ENCODE measurements around the gene CAPS.

The CAPS gene

DNA sequence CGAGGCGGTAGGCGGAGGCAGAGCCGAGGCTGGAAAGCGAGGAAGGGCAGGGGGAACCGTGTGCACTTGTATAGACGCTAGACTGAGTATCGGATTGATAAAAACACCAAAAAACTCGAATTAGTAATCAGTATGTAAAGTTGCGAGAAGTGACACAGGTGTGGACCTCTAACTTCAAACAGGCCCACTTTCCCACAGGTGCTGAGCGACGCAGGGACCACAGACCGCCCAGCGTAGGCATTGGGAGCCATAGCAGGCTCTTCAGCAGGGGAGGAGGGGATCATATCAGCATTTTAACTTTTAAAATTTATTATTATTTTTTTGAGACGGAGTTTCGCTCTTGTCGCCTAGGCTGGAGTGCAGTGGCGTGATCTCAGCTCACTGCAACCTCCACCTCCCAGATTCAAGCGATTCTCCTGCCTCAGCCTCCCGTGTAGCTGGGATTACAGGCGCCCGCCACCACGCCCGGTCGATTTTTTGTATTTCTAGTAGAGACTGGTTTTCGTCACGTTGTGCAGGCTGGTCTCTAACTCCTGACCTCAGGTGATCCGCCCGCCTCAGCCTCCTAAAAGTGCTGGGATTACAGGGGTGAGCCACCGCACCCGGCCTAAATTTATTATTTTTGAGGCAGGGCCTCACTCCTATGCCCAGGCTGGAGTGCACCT is 8.8 kb upstream of the CAPS start:
- TF ChIP-seq, protein P1, sequence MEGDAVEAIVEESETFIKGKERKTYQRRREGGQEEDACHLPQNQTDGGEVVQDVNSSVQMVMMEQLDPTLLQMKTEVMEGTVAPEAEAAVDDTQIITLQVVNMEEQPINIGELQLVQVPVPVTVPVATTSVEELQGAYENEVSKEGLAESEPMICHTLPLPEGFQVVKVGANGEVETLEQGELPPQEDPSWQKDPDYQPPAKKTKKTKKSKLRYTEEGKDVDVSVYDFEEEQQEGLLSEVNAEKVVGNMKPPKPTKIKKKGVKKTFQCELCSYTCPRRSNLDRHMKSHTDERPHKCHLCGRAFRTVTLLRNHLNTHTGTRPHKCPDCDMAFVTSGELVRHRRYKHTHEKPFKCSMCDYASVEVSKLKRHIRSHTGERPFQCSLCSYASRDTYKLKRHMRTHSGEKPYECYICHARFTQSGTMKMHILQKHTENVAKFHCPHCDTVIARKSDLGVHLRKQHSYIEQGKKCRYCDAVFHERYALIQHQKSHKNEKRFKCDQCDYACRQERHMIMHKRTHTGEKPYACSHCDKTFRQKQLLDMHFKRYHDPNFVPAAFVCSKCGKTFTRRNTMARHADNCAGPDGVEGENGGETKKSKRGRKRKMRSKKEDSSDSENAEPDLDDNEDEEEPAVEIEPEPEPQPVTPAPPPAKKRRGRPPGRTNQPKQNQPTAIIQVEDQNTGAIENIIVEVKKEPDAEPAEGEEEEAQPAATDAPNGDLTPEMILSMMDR (IDR thresholded peaks at IDR 0.05): no peak
- peaks cover 18% of the 10 kb centered on the region for H3K36me3 ChIP-seq
- no peaks in the 10 kb centered on the region for H3K9me3 ChIP-seq
- H3K27me3 ChIP-seq: no peaks in the 10 kb centered on the region
- H3K27ac ChIP-seq: peak overlapping the region; percentile 90
- peaks cover 27 to 37% of the 10 kb centered on the region in 2 experiments for H3K4me1 ChIP-seq (ENCODE audit: control insufficient read depth in 1 of 2, insufficient read depth in 1 of 2, low read depth in 1 of 2, low read length in 1 of 2)
- peak overlapping the region; percentile 83 to 98 for H3K4me3 ChIP-seq (ENCODE audit: low read depth in 1 of 2, low read length in 1 of 2)

DNA sequence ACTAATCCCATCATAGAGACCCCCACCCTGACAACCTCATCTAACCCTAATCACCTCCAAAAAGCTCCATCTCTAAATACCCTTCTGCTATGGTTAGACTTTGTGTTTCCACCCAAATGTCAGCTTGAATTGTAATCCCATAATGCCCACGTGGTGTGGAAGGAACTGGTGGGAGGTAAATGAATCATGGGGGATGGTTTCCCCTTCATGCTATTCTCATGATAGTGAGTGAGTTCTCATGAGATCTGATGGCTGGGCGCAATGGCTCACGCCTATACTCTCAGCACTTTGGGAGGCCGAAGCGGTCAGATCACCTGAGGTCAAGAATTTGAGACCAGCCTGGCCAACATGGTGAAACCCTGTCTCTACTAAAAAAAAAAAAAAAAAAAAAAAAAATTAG is 6.8 kb upstream of the CAPS start:
- TF ChIP-seq, protein P1 (IDR thresholded peaks at IDR 0.05): no peak
- peaks cover 28% of the 10 kb centered on the region for H3K36me3 ChIP-seq
- no peak overlapping the region for H3K27ac ChIP-seq
- peaks cover 27 to 37% of the 10 kb centered on the region in 2 experiments for H3K4me1 ChIP-seq (ENCODE audit: control insufficient read depth in 1 of 2, insufficient read depth in 1 of 2, low read depth in 1 of 2, low read length in 1 of 2)
- no peak overlapping the region for H3K4me3 ChIP-seq (ENCODE audit: low read depth in 1 of 2, low read length in 1 of 2)
- H3K9me3 ChIP-seq: no peaks in the 10 kb centered on the region
- H3K27me3 ChIP-seq: no peaks in the 10 kb centered on the region

DNA sequence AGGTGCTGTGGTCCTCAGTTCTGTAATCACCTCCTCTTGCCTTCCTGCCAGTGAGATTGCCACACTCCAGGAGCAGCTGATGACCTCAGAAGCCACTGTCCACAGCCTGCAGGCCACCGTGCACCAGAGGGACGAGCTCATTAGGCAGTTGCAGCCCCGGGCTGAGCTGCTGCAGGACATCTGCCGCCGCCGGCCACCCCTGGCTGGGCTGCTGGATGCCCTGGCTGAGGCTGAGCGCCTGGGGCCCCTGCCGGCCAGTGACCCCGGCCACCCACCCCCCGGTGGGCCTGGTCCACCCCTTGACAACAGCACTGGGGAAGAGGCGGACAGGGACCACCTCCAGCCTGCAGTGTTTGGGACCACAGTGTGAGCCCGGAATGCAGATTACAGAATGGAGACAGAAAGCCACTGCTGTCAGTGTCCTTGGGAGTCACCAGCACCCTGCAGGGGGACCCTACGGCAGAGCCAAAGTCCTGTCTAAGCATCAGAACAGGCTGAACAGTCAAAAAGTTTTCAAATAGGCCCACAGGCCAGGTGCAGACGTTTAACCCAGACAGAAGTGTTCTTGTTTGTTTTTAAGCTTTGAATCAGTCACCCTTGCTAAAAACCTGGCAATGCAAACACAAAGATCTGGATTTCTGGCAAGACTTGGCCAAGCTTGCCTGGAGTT is 5.1 kb upstream of the CAPS start:
- no peaks in the 10 kb centered on the region for H3K9me3 ChIP-seq
- TF ChIP-seq, protein P1 (IDR thresholded peaks at IDR 0.05): no peak
- H3K27ac ChIP-seq: peak overlapping the region; percentile 54
- peaks cover 33% of the 10 kb centered on the region for H3K36me3 ChIP-seq
- H3K4me3 ChIP-seq (ENCODE audit: low read depth in 1 of 2, low read length in 1 of 2): no peak overlapping the region
- H3K27me3 ChIP-seq: no peaks in the 10 kb centered on the region
- H3K4me1 ChIP-seq (ENCODE audit: control insufficient read depth in 1 of 2, insufficient read depth in 1 of 2, low read depth in 1 of 2, low read length in 1 of 2): peaks cover 18 to 28% of the 10 kb centered on the region in 2 experiments

DNA sequence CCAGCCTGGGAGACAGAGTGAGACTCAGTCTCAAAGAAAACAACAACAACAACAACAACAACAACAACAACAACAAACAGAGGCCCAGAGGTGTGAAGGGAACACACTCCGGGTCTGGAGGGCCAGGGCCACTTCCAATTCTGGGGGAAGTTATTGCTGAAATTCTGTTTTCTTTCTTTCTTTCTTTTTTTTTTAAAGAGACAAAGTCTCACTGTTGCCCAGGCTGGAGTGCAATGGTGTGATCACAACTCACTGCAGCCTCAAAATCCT is 3.5 kb upstream of the CAPS start:
- TF ChIP-seq, protein P1 (IDR thresholded peaks at IDR 0.05): no peak
- Histone ChIP-seq H3K4me3 (ENCODE audit: low read depth in 1 of 2, low read length in 1 of 2) (no peak overlapping the region), H3K27me3 (no peaks in the 10 kb centered on the region), H3K9me3 (no peaks in the 10 kb centered on the region), H3K27ac (no peak overlapping the region), H3K36me3 (peaks cover 48% of the 10 kb centered on the region), H3K4me1 (ENCODE audit: control insufficient read depth in 1 of 2, insufficient read depth in 1 of 2, low read depth in 1 of 2, low read length in 1 of 2) (peaks cover 10 to 20% of the 10 kb centered on the region in 2 experiments)

DNA sequence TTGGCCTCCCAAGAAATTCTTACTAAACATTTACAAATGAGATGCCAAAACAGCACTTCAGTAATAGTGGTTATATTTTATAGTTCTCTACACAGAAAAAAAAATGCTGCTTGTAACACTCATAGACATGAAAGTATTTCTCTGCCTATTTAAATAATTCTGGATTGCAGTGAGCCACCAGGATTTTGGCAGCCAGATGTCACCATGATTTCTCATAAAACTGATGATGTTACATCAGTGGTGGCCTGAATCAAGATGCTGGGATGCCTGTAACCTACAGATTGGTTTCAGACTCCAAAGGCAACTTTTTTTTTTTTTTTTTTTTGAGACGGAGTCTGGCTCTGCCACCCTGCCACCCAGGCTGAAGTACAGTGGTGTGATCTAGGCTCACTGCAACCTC is 2.7 kb upstream of the CAPS start:
- H3K27me3 ChIP-seq: no peaks in the 10 kb centered on the region
- peaks cover 56% of the 10 kb centered on the region for H3K36me3 ChIP-seq
- peaks cover 6 to 15% of the 10 kb centered on the region in 2 experiments for H3K4me1 ChIP-seq (ENCODE audit: control insufficient read depth in 1 of 2, insufficient read depth in 1 of 2, low read depth in 1 of 2, low read length in 1 of 2)
- TF ChIP-seq, protein P1 (IDR thresholded peaks at IDR 0.05): no peak
- H3K9me3 ChIP-seq: no peaks in the 10 kb centered on the region
- H3K27ac ChIP-seq: no peak overlapping the region
- no peak overlapping the region for H3K4me3 ChIP-seq (ENCODE audit: low read depth in 1 of 2, low read length in 1 of 2)

Data from neutrophil (primary cell).